GM19023 (cell line): ENCODE data around the gene SETBP1.

Source experiments
- ATAC-seq: cut with Tn5 transposase; IDR thresholded peaks from one replicate; pipeline ENCODE4 v1.9.1; 2021; ENCODE audit warnings: mild to moderate bottlenecking, moderate library complexity; ENCODE audit not compliant: unreplicated experiment

The SETBP1 gene

DNA sequence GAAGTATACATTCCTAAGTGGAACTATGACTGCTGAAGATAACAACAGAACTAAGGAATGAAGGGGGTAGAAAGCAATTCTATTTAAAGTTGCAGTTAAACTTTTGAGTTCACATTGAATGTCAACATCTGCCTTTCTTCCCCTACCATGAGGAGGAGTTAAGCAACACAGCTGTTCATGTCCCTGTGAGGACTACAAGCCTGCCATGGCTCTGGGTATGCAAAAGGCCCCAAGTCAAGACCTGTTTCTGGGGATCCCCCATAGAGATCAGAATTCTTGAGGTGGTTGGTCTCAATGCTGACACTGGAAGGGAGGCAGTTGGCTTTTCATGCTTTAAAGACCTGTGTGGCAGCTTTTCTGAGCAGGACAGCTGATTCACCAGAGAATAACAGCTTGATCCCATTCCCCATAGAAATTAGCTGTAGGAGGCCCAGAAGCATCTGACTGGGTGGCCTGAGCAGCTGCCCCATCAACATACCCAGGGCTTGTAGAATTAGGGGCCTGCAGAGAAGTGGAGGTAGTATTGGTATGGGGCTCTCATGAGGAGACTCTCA, 131.0 kb downstream of the SETBP1 start:
- peak; percentile 84 for ATAC-seq

DNA sequence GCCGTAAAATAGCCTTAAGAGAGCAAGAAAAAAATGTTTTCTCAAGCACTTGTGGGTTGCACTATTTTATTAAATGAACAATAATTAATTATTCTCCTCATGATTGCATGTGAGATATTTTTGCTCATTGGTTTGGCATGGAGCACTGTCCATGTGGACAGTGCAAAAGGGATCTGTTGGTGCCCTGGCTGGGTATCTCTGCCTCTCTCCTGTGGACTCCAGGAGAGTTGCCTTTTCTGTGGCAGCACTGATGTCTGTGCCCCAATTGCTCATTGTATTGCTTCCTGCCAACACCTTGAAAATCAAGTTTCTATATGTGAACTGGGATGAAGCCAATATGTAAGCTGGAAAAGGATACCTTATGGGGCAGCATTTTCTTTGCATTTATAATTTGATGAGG, 131.7 kb downstream of the SETBP1 start:
- no peak for ATAC-seq

- ATAC-seq = no peak
Measured at GRCh38 chr18:44813586-44813985, 132.9 kb downstream of the SETBP1 start.

- no peak for ATAC-seq
Measured at GRCh38 chr18:44815108-44815507, 134.4 kb downstream of the SETBP1 start.

DNA sequence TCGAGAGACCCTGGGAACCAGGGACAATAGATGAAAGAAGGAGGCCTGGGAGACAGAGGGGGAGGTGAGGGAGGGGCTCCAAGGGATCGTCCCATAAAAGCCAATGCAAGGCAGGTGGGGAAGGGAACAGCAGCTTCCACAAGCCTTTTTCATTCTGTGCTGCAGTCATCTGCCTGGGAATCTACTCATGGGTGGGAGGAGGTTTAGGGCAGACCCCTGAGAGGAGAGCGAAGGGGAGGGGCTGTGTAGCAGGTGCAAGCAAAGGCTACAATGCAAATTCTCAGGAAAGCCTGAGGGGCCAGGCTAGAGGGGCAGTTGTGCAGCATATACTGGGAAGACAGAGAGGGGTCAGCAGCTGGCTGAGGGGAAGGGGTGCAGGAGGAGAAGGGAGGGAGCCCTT, 135.4 kb downstream of the SETBP1 start:
- ATAC-seq = no peak

GRCh38 chr18:44816477-44816876, 135.8 kb downstream of the SETBP1 start:
- no peak for ATAC-seq

- ATAC-seq = no peak
Measured at GRCh38 chr18:44817831-44818473, 137.3 kb downstream of the SETBP1 start.

- ATAC-seq = no peak
Measured at GRCh38 chr18:44818668-44819403, 138.1 kb downstream of the SETBP1 start.

GRCh38 chr18:44819944-44820510, 139.3 kb downstream of the SETBP1 start:
- ATAC-seq = peak; percentile 59

DNA sequence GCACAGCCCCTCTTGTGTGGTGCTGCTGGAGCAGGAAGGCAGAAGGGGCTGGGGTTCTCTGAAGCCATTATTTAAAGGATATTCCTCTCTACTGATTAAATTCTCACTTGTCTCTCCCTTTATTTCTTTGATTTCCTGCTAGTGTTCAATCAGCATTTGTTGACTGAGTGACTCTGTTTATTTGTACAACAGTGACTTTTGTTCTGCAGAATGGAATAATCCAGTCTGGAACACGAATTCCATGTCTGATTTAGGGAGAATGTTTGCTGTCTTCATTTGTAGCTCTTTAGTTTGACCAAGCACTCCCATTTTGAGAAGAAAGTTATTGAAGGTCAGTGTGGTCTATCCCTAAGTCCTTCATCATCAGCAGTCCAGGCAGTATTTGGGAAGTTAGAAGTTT, 141.2 kb downstream of the SETBP1 start:
- no peak for ATAC-seq

DNA sequence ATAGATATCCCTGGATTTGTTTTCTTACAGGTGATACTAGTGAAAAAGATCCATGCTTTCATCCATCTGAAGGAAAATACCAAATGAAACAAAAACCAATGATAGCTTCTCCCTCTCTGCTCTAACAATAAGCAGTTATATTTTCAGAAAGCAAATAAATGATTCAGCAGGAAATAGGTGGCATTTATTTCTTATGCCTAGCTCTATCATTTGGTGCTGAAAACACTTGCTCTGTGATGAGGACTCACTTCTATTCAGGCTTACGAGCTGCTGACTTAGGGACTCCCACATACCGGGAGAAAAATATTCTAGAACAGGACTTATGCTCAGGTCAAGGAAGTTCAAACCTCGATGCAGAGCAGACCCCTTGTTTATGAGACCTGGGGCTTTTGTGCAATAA, 142.6 kb downstream of the SETBP1 start:
- no peak for ATAC-seq

DNA sequence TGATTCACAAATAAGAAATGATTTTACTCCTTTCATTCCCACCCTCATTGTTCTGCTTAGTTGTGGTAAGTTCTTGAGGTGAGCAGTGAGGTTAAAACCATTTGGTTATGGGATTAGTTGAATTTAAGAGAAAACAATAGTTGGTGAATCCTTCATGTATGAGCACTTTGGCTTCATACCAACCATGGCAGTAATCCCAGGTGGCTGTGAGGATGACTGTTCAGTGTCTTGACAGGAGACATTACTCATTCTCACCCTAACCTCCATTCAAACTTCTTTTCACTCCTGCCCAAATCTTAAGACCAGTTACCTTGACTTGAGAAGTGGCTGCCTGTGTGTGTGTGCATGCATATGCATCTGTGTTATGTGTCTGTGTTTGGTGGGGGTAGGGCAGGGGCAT, 143.1 kb downstream of the SETBP1 start:
- no peak for ATAC-seq

- no peak for ATAC-seq
Measured at GRCh38 chr18:44824884-44825283, 144.2 kb downstream of the SETBP1 start.

- no peak for ATAC-seq
Measured at GRCh38 chr18:44826418-44827259, 146.0 kb downstream of the SETBP1 start.

DNA sequence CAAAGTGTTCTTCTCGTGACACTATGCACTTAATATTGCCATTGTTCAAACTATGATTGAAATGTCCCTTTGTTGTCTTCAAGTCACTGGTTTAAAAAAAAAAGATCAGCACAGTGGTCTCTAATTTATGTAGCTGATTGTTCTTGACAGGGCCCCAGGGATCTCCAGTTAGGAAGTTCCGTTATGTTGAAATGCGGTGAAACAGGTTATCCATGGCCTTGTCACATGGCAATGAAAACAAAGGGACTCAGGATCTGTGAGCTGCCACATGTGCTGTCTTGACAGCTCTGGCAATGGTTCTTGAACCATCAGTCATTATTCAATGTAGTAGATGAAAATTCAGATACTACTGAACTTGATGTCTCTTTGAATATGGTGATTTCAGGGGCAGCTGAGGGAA, 147.4 kb downstream of the SETBP1 start:
- no peak for ATAC-seq

DNA sequence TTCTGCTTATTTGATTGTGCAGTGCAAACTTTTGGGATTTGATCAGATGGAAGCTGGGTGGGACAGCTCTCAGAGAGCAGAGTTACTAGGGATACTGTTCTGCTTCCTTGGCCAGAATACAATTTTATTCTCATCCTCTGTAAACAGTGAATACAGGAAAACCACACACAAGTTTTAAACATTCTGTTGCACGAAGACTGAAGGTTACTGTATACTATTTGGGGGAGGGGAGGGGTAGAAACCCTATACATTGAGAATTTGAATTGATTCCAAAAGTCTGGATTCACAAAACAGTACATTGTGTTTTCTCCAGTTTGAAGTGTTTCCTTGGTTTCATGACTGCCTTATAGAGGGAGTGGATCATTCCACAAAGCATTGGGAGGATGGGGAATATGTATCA, 149.9 kb downstream of the SETBP1 start:
- ATAC-seq = no peak

DNA sequence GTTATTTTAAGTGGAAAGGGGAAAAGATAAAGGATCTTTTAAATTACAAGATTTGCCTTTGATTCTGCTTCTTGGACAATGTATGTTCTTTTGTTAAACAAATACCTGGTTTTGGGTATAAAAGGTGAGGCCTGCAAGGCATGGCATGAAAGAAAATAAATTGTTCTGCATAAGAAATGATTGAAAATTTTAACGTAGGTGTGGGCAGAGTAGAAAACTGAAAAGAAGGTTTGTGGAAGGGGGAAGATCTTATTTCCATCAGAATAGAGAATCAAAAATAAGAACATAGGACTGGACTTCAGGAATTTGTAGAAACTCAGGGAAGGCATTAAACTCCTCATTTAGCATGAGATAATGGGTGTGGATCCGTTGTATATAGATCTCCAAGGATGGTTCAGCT, 153.1 kb downstream of the SETBP1 start:
- no peak for ATAC-seq

GRCh38 chr18:44834867-44835469, 154.3 kb downstream of the SETBP1 start:
- ATAC-seq = no peak

DNA sequence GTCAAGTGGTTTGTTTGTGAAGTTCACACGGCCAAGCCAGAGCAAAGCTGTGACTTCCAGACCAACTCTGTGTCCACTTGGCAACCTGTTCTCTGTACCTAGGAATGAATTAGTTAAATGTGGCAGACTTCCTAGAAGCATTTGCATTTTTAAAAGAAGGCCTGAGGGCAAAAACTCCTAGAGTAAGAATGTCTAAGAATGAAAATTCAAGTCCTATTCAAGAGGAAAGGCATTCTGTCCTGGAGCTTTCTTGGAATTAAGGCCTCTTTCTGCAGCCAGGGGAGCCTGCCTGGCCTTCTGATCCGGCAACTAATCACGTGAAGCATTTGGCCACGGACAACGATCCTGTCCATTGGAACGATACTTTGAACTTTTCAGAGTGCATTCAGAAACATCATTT, 155.0 kb downstream of the SETBP1 start:
- ATAC-seq = no peak

DNA sequence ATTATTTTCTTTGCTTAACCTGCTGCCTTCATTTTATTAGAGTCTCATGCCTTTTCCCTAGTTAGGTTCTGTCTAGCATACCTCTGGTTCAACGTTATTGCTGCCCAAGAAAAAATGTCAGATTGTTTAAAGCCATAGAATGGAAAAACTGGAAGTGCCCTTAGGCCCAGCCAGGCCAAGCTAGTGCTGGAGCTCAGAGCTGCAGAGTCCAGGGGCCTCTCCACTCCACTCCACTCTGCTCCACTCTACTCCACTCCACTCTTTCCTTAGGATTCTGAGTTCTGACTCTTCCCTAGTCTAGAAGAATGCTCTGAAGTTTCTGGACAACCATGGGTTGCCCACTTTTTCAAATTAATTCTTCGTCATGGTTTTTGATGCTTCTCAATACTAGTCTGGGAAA, 155.6 kb downstream of the SETBP1 start:
- ATAC-seq = no peak
